HG02885 (cell line): Measurements from ENCODE around the gene SYNJ2.

ENCODE experiments used
- ATAC-seq: cut with Tn5 transposase; IDR thresholded peaks from one replicate; pipeline ENCODE4 v1.9.1; 2021; ENCODE audit warnings: mild to moderate bottlenecking; ENCODE audit not compliant: unreplicated experiment, poor library complexity

The SYNJ2 gene

DNA sequence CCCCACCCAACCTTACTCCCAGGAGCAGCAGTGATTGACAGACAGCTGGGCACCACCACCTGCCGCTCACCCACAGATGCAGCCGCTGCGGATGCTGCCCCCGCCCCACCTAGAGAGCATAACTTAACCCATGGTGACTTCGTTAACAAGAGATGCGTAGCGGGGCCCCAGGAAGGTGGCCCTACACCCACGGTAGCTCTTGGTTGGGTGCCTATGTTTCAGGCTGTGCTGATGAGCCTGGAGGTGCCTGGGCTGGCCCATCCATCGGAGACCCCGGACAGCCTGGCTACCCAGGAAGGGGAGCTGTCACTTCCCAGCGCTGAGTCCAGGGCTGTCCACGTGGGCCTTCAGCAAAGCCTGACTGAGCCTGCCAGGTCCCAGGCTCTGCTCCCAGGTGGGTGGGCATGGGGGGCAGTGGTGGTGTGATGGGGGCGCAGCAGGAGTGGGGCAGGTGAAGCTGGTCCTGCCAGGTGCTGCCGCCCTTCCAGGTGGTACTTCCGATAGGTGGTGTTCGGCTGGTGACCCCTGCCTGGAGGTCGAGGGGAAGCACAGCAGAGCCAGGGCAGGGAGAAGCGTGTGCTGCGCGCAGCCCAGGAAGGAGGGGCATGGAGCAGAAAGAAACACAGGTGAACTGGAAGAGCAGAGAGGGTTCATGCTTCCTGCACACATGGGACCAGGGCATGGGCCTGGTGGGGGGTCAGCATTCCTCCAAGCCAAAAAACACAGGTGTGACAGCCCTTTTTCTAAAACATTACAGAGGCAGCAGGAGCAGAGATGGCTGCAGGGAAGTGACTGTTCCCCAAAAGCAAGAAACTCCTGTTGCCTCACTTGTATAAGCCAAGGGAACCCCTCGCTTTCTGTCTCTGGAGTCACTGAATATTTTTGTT lies 56.9 kb downstream of the SYNJ2 start:
- no peak for ATAC-seq

DNA sequence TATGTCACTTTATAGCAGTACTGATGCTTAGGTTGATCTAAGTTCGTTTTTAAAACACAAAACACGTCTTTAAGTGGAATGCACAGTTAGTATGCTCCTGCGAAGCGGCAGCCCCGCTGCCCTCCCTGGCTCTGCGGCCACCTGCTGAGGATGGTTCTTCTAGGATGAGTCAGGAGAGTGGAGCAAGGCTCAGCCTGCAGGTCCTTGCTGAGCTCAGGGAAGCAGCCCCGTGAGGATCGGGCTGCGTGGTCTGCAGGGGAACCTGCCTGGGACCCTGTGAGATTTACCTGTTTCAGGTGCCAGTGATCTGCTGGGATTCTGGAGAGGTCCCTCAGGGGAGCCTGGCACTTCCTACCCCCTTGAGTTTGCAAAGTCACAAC lies 57.5 kb downstream of the SYNJ2 start:
- ATAC-seq, result no peak

DNA sequence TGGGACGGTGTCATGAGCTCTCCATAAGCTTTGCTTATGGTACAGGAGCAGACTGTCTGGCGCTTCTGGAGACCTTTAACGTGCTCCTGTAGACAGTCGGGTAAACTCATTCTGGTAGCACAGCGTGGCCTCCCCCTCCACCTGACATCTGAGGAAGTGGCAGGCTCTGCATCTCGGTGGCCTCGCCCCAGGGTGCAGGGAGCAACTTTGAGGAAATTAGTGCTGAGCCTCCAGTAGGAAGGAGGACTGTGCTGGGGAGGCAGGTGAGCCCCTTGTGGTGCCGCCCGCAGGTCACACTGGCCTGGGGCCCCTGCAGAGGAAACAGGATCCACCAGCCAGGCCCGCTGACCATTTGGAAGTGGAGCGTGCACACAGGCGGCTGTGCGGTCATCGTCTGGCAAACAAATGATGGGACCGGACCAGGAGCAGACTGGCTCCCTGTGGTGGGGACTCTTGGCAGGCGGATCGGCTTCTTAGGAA lies 57.9 kb downstream of the SYNJ2 start:
- no peak for ATAC-seq

DNA sequence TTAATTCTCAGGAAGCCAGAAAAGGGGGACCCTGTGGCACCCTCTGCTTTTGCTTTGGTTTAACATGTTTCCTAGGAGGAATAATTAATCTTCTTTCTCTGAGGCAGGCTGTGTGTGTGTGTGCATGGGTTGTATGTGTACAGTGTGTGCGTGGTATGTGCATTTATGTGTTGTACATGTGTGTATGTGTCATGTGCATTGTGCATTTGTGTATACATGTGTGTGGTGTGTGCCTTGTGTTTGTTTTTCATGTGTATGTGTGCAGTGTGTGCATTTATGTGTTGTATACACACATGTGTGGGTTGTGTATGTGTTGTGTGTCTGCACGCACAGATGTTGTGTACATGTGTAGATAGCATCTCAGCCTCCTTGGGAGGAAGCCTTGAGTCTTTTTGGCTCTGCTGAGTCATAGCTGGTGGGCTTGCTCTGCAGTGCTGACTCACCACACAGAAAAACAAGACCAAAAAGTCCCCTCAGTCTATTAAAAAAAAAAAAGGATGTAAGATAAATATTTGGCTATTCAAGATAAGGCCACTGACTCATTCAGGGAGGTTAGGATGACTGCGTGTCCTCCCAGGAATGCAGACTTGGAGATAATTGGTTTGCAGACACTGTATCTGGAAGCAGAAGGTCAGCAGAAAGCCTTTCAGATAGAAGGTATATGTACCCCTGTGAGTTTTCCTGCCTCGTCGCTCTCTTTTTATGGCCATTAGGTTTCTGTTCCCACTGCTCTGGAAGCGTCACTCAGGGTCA lies 58.6 kb downstream of the SYNJ2 start:
- ATAC-seq, result peak; percentile 48

DNA sequence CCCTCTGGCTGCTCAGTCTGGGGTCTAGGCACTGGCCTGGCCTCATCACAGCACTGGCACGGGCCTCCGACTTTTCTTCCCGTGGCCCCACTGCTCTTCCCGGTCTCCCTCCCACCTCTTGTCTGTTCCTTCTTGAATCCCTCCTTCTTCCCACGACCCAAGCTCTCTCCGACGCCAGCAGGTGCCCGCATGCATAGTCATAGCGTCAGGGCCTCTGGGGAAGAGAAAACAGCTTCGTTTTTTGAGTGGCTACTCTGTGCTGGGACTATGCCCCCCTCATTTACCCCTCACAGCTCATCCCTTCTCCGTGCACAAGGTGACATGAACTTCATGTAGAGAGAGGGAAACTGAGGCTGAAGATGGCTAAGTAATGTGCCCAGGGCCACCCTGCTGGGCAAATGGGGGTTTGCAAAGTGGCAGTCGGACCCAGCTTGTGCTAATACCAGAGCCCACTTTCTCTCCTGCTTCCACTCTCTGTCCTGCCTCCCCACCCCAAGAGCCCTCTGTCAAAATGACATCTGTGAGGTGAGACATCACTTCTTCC lies 59.2 kb downstream of the SYNJ2 start:
- ATAC-seq, result no peak

DNA sequence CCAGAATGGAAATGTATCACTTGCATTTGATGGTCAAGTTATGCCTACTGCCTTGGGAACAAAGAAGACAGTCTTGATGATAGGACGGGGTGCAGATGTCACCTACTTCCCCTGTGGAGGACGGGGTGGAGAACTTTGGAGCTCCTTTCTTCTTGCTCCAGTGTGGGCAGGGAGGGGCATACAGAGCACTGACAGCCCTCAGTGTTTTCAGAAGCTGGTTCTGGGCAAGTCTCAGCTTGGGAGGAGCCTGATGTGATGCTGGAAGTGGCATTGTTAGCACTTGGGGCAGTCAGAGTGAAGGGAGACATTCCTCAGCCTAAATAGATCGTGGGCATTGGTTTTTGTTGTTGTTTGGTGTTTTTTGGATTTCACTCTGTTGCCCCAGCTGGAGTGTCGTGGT lies 59.7 kb downstream of the SYNJ2 start:
- no peak for ATAC-seq

DNA sequence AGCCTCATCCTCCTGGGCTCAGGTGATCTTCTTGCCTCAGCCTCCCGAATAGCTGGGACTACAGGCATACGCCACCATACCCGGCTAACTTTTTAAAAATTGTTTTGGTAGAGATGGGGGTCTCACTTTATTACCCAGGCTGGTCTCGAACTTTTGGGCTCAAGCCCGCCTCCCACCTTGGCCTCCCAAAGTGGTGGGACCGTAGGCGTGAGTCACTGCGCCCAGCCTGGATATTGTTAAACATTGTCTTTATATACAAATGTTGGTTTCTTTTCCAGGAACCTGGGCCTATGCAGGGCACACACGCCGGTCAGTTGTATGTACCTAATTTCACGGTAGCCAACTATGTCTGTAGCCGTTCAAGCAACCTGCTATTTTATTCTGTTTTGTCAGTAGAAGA lies 60.1 kb downstream of the SYNJ2 start:
- no peak for ATAC-seq

DNA sequence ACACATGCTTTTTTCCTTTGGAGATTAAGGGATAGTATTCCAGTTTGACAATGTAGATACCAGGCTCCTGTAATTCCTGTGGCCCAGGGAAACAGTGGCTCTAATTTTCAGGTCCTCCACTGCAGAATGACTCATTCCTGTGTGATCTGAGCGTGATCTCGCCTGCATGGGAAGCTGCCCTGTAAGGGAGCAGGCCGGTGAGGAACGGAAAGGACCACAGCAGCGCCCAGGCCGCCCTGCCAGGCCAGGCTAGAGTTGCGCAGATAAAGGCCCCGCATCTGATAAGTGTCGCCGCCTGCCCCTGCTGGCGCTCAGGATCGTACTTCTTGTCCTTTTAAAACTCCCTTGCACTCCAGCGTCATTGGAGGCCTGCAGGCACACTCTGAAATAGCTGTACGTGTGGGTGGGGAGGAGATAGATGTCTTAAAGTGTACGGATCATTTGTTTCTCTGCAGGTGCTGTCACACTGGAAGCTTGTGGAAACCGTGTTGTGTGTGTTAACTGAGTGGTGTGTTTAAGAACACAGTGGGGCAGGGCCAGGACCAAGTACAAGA lies 60.7 kb downstream of the SYNJ2 start:
- no peak for ATAC-seq

DNA sequence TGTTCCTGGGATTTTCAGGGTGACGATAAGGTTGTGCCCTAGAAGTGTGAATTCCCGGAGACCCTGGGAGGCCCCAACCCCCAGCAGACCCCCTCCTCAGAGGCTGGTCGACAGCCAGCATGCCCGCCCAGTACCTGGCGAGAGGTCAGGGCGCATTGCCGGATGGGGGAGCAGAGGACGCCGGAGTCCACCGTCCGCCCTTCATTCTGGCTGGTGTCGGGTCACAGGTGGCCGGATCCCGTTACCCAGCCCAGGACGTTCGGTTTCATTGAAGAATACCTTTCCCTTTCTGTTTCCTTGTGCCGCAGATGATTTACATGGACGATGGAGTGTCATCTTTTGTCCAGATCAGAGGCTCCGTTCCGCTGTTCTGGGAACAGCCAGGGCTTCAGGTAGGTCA lies 61.3 kb downstream of the SYNJ2 start:
- ATAC-seq, result no peak

DNA sequence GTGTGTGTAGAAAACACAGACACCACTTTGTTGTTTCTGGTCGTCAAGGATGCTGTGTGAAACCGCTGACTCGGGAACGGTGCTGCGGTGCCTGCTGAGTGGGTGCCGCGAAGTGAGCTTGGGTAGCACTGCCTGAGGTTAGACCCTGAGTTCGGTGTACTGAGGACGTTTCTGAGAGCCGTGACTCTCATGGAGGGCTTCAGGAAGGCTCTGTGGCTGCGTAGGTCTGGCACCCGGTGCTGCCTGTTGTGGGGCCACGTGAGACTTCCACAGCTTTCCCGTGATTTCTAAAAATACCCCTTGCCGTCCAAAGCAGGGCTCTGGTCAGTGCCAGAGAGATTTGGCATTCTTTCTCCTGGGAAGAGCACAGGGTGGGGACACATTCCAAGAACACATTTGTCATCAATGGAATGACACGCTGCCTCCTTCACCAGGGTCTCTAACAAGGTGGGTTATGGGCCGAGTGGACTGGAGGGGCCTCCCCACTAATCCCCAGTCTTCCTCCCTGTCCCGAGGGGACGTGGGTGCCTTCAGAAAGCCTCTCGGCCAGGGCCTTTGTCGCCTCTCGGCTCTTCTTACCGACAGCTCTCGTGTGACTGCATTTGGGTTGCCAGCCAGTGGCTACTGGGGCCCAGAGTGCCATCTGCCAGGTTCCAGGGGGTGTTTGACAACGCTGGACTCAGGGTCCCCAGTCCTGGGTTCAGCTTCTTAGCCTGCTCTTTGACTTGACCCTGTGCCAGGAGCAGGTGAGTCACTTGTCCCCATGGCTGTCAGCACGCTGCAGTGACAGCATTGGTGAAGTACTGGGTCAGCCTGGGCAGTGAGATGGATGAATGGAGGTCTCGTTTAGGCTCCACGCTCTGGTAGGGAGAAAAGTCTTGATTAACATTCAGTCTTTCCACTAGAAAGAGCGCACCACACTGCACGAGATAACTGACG lies 62.2 kb downstream of the SYNJ2 start:
- ATAC-seq, result no peak

DNA sequence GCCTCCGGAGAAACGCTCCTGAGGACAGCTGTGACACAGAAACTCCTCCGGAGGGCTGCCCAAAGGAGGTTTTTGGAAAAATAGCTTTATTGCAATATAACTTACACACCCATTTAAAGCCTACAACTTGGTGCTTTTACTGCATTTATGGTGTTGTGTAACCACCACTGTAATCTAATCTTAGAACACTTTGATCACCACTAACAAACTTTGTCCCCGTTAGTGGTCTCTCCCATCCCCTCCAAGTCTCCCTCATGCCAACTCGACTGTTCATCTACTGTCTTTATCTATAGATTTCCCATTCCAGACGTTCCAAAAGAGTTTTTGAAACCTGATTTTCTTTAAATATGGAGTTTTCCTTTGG lies 62.8 kb downstream of the SYNJ2 start:
- no peak for ATAC-seq

DNA sequence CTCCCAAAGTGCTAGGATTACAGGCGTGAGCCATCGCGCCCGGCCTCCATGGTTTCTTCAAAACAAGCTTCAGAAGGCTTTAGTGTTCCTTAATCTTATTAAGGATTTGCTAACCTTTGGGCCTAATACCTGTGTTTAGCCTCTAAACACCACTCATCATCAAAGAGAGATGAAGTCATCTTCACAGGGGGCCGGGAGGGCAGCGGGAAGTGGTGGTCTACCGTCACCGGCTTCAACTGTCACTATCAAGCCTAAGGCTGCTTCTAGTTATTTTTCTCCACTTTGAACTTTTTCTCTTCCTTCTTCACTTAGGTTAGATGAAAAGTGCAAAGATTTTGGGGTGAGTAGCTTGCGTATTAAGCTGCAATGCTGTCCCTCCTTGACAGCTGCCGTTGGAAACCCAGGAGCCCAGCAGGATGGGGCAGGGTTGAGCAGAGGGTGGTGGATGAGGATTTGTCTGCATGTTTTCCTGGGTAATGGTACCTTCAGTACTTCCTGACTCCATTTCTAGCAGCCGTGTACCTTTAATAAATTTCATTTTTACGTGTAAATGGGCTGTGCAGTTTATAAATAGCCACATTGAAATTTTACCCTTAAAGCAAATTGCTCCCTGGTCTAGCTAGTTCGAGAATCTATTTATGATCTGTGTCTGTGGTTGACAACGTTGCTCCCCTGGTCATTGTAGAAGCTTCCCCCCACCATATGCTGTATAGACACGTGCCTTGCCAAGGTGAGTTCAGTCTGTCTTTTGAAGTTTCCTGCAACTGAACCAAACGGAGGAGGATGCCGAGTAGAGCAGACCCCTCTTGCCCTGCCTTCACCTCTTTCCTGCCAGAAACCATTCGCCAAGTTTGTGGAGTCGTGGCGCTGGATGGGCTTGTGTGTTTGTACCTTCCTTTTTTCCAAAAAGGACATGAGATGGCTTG lies 64.8 kb downstream of the SYNJ2 start:
- ATAC-seq, result no peak

DNA sequence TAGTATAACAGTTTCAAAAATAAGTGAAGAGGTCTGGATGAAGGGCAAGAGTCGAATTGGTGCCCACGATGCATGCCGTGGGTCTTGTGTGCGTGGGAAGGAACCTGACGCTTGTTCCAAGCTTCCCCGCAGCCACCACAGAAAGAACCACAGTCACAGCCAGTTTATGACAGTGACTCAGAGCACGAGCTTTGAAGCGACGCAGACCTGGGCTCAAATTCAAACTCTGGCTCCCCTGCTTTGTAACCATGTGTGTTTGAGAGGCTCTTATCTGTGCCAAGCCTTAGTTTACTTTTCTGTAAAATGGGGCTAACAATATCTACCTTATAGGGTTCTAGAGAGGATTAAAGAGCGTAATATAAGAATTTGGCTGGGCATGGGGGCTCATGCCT lies 65.5 kb downstream of the SYNJ2 start:
- no peak for ATAC-seq

DNA sequence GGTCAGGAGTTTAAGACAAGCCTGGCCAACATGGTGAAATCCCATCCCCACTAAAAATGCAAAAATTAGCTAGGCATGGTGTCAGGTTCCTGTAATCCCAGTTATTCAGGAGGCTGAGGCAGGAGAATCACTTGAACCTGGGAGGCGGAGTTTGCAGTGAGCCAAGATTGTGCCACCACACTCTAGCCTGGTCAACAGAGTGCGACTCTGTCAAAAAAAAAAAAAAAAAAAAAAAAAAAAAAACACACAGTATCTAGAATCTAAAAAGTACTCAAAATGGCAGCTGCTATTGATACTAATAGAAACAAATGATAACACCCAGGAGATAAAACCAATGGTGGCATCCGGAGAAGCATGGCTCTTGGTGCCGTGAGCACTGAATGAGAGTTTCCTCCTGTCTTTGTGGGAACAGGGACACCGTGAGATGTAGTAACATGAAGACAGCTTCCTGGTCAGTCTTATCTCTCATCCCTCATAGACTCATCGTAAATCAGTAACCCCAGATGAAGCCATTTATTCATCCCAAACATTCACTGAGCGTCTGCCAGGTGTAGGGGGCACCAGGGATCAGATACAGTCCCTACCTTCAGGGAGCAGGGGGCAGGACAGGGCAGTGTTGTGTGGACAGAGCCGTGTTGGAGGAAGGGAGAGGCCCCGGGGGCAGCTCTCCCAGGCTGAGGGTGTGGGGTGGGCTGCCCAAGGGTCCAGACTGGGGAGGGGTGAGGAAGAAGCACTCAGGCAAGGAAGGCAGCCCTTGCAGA lies 66.1 kb downstream of the SYNJ2 start:
- no peak for ATAC-seq

DNA sequence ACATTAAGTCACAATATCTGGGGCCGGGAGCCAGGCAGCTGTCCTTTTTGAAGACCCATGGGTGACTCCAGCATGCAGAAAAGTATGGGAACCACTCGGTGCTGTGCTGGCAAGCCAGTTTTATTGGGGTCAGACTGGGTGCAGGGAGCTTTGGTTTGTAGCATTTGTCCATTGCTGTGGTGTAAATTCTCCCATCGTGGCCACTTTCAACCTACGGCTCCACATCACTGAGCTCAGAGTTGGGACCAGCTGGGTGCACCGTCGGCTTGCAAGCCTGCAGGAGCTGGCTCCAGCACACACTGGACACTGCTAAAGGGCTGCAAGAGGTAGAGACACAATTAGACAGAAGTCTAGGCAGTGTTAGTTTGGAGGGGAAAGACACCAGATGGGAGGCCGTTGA lies 66.9 kb downstream of the SYNJ2 start:
- no peak for ATAC-seq

DNA sequence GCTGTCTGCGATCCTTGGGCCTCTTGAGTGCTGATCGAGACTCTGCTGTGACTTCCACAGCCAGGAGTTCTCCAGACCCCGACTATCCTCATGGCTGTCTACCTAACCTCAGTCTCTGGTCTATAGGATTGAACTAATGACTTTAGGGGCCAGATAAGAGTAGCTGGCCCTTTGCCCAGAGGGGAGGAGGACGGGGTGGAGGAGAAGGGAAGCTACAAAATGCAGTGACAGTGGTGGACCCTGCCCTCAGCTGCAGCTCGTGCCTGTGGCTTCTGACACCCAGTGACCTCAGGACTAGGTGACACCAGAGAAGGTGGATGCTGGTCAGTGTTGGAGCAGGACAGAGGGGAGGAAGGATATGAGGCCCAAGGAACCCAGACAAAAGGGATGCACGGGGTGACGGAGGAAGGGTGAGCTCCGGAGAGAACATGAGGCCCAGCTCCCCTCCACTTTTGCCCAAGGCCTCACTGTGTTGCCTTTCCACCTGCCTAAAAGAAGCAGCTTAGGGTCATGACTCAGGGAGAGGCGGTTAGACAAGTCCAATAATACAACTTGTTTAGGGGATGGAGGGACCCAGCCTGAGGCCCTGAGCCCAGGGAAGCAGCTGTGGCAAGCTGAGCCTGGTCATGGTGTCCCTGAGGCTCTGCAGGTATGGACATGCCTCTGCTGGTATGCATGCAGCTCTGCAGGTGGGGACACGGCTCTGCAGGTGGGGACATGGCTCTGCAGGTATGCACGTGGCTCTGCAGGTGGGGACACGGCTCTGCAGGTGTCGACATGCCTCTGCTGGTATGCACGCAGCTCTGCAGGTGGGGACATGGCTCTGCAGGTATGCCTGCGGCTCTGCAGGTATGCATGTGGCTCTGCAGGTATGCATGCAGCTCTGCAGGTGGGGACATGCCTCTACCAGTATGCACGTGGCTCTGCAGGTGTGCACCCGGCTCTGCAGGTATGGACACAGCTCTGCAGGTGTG lies 67.7 kb downstream of the SYNJ2 start:
- no peak for ATAC-seq

DNA sequence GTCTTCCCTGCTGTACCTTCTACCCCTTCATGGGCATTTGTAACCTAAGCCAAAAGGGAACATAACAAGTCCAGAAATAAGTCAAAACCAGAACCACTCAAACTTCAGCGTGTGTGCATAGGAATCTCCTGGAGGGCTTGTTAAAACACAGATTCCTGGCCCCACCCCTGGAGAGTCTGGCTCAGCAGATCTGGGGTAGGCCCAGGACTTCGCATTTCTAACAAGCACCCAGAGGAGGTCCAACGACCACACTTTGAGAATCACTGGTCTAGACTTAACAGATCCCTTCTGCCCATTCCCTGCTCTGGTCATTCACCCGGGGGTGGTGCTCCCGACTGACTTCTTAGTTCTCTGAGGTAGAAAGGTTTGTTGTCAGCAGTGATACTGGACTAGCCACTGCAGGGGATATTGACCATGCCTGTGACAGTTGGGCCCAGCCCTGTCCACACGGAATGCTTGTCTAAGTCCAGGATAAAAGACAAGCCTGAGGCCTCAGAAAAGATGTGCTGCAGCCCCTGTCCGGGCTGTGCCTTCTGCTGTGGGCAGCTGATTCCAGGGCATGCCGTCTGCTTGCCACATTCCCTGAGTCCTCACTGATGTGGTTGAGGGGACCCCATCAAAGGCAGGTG lies 68.6 kb downstream of the SYNJ2 start:
- no peak for ATAC-seq
